IMR-90 (cell line): ENCODE results near the gene CAT. TPM values are rescaled to one million over a fixed set of nuclear protein-coding genes. Genes with fewer than 3 reads are reported as not detected.

Experiments
- ATAC-seq: fragments of 200-7000 bp; cut with Tn5 transposase; 2 replicates; pipeline ENCODE4 v1.9.1; 2020; ENCODE audit warnings: low read depth, mild to moderate bottlenecking, moderate library complexity
- BruUV-seq: library from RNA; stranded (reverse); fragments of 400-500 nt; replicated peaks from 2 replicates; lab custom pipeline; 2021; lab: Mats Ljungman, UMichigan
- CTCF ChIA-PET: fragments of 300-600 bp; formaldehyde crosslinking; extraction: SDS; loops from one replicate; lab custom pipeline; 2021; ENCODE audit warnings: antibody characterized with exemption; lab: Yijun Ruan, JAX
- POLR2A ChIA-PET: fragments of 300-600 bp; sonication (Branson Sonifier 250); formaldehyde crosslinking; loops from one replicate; lab custom pipeline; 2022; ENCODE audit warnings: antibody characterized with exemption; ENCODE audit not compliant: unreplicated experiment; lab: Charles Lee
- DNase-seq: peaks from one replicate; pipeline ENCODE4 v3.0.0; 2013
- H2AFZ ChIP-seq: replicated peaks from 2 replicates; pipeline ENCODE3; 2013; ENCODE audit warnings: low read length, mild to moderate bottlenecking; ENCODE audit not compliant: poor library complexity
- H2AK5ac ChIP-seq: 2 replicates; pipeline ENCODE4 v1.6.1; 2013; ENCODE audit warnings: low read depth, low read length, inconsistent platforms
- H2AK9ac ChIP-seq: replicated peaks from 2 replicates; pipeline ENCODE3; 2013; ENCODE audit warnings: mild to moderate bottlenecking, low read depth, low read length, moderate library complexity; ENCODE audit not compliant: poor library complexity
- H2BK120ac ChIP-seq: 2 replicates; pipeline ENCODE4 v1.6.1; 2013; ENCODE audit warnings: low read depth, low read length, inconsistent platforms
- H2BK15ac ChIP-seq: 3 replicates; pipeline ENCODE4 v1.6.1; 2013; ENCODE audit warnings: low read depth, low read length, inconsistent platforms
- H2BK20ac ChIP-seq: 2 replicates; pipeline ENCODE4 v1.6.1; 2013; ENCODE audit warnings: low read depth, mild to moderate bottlenecking, inconsistent platforms, low read length, moderate library complexity
- H2BK5ac ChIP-seq: 2 replicates; pipeline ENCODE4 v1.6.1; 2013; ENCODE audit warnings: mild to moderate bottlenecking, low read depth, low read length, inconsistent platforms; ENCODE audit not compliant: poor library complexity, severe bottlenecking
- H3K14ac ChIP-seq: replicated peaks from 2 replicates; pipeline ENCODE4 v1.6.1; 2013; ENCODE audit warnings: low read depth, low read length, inconsistent platforms
- H3K18ac ChIP-seq: 2 replicates; pipeline ENCODE4 v1.6.1; 2013; ENCODE audit warnings: low read depth, low read length, control low read depth
- H3K23ac ChIP-seq: 2 replicates; pipeline ENCODE4 v1.6.1; 2013; ENCODE audit warnings: low read depth, low read length, inconsistent platforms
- H3K27ac ChIP-seq: 2 replicates; pipeline ENCODE4 v1.5.1; 2013; ENCODE audit warnings: mild to moderate bottlenecking, control low read depth, low read length; ENCODE audit not compliant: insufficient read depth
- H3K27me3 ChIP-seq: 2 replicates; pipeline ENCODE4 v1.6.1; 2013; ENCODE audit warnings: low read length; ENCODE audit not compliant: control insufficient read depth, insufficient read depth
- H3K36me3 ChIP-seq: 2 replicates; pipeline ENCODE4 v1.6.1; 2013; ENCODE audit warnings: low read length, mixed read lengths; ENCODE audit not compliant: control insufficient read depth, insufficient read depth
- H3K4ac ChIP-seq: 2 replicates; pipeline ENCODE4 v1.6.1; 2013; ENCODE audit warnings: low read depth, low read length, inconsistent platforms
- H3K4me1 ChIP-seq: 2 replicates; pipeline ENCODE4 v1.6.1; 2013; ENCODE audit warnings: low read length, mixed read lengths; ENCODE audit not compliant: control insufficient read depth, insufficient read depth
- H3K4me2 ChIP-seq: 2 replicates; pipeline ENCODE4 v1.6.1; 2013; ENCODE audit warnings: low read depth, mild to moderate bottlenecking, control low read depth, low read length, moderate library complexity
- H3K4me3 ChIP-seq: 2 replicates; pipeline ENCODE4 v1.5.1; 2013; ENCODE audit warnings: low read depth, mild to moderate bottlenecking, control low read depth, low read length, moderate library complexity; ENCODE audit not compliant: insufficient read depth
- H3K56ac ChIP-seq: 2 replicates; pipeline ENCODE4 v1.6.1; 2013; ENCODE audit warnings: low read length, inconsistent platforms; ENCODE audit not compliant: insufficient read depth; ENCODE audit errors: extremely low read depth
- H3K79me1 ChIP-seq, 2 experiments: 2 replicates each; pipeline ENCODE4 v1.6.1; 2013; ENCODE audit warnings: low read length in 2 of 2, inconsistent platforms in 1 of 2, low read depth in 1 of 2
- H3K9ac ChIP-seq: 2 replicates; pipeline ENCODE4 v1.6.1; 2013; ENCODE audit warnings: low read depth, low read length, control low read depth
- H3K9me1 ChIP-seq: 2 replicates; pipeline ENCODE4 v1.6.1; 2013; ENCODE audit warnings: low read length, inconsistent platforms; ENCODE audit not compliant: insufficient read depth
- H3K9me3 ChIP-seq: 2 replicates; pipeline ENCODE4 v1.6.1; 2013; ENCODE audit warnings: low read length; ENCODE audit not compliant: control insufficient read depth, insufficient read depth
- H4K20me1 ChIP-seq: 2 replicates; pipeline ENCODE4 v1.6.1; 2013; ENCODE audit warnings: low read length, inconsistent platforms; ENCODE audit not compliant: insufficient read depth
- H4K5ac ChIP-seq: 2 replicates; pipeline ENCODE4 v1.6.1; 2013; ENCODE audit warnings: mild to moderate bottlenecking, low read depth, low read length, control low read depth
- H4K8ac ChIP-seq, 2 experiments: 2 replicates each; pipeline ENCODE4 v1.6.1; 2013; ENCODE audit warnings: low read depth in 2 of 2, low read length in 2 of 2, control low read depth in 1 of 2, inconsistent platforms in 1 of 2
- H4K91ac ChIP-seq: 2 replicates; pipeline ENCODE4 v1.6.1; 2013; ENCODE audit warnings: low read depth, low read length, inconsistent platforms; ENCODE audit not compliant: insufficient read depth
- CEBPB ChIP-seq: IDR thresholded peaks from 2 replicates; pipeline ENCODE4 v1.6.1; 2012; ENCODE audit warnings: low read depth, low read length, improper control_type of control experiment
- FOS ChIP-seq: fragments of 150-350 bp; IDR thresholded peaks from 2 replicates; pipeline ENCODE4 v1.6.1; 2016; ENCODE audit warnings: low read depth, low read length
- MXI1 ChIP-seq: IDR thresholded peaks from 2 replicates; pipeline ENCODE4 v1.6.1; 2012; ENCODE audit warnings: low read depth, mild to moderate bottlenecking, low read length, moderate library complexity, borderline replicate concordance
- POLR2A ChIP-seq: IDR thresholded peaks from 2 replicates; pipeline ENCODE4 v1.6.1; 2012; ENCODE audit warnings: mild to moderate bottlenecking, low read depth, low read length
- WGBS, 2 experiments: methylation state at CpG; one replicate each; pipeline versions ENCODE4 v1.1.5 to v1.1.7; 2013; ENCODE audit warnings: missing lambda C conversion rate in 2 of 2; ENCODE audit not compliant: insufficient read length in 1 of 2; ENCODE audit errors: extremely low coverage in 2 of 2; 5-methylcytosine and 5-hydroxymethylcytosine counted together
- dilution Hi-C: fragments of 300-500 bp; cut with HindIII; formaldehyde crosslinking; loops from one replicate; pipeline ENCODE4 v1.14.3; 2018; ENCODE audit warnings: low sequenced_read_pairs; ENCODE audit not compliant: unreplicated experiment
- in situ Hi-C: fragments of 300-500 bp; cut with MboI; formaldehyde crosslinking; loops from 3 replicates; pipeline ENCODE4 v1.14.3; 2019; ENCODE audit warnings: low sequenced_read_pairs, inconsistent platforms, mixed read lengths
- intact Hi-C: fragments of 100-400 bp; cut with micrococcal nuclease; formaldehyde crosslinking; loops from 2 replicates; pipeline ENCODE4 v1.10.0; 2022
- polyA plus RNA-seq, 3 experiments: library from polyadenylated mRNA; depleted of rRNA; stranded (reverse); fragments of >200 nt; gene quantifications; 2 replicates each; pipeline ENCODE4 v1.2.3, GENCODE V29; 2012; ENCODE audit warnings: low replicate concordance in 1 of 3
- total RNA-seq: library from RNA; depleted of rRNA; stranded (reverse); fragments of >200 nt; gene quantifications from 2 replicates; pipeline ENCODE4 v1.2.3, GENCODE V29; 2012
- TF ChIP-seq, protein P1 (sequence below): fragments of 150-350 bp; IDR thresholded peaks from 2 replicates; pipeline ENCODE4 v1.6.1; 2016; ENCODE audit warnings: low read depth, mild to moderate bottlenecking, low read length, moderate library complexity, borderline replicate concordance

The CAT gene
- total and polyA plus RNA-seq, 2 of the 4 experiments (the other 2 are of a cell fraction) = 52.5 to 80.5 TPM

- ATAC-seq (no peak), DNase-seq (no peak)
- Histone ChIP-seq H3K18ac (no peak overlapping the region), H3K4me2 (no peak overlapping the region), H4K5ac (no peak overlapping the region), H3K4ac (no peak overlapping the region), H2AK5ac (no peak overlapping the region), H4K91ac (no peak overlapping the region), H3K4me1 (no peaks in the 10 kb centered on the region), H3K56ac (no peak overlapping the region), H2BK120ac (no peak overlapping the region), H2BK5ac (no peak overlapping the region), H2AFZ (no peak overlapping the region), H3K4me3 (no peak overlapping the region), H2AK9ac (no peak overlapping the region), H4K20me1 (no peaks in the 10 kb centered on the region), H3K9me1 (no peaks in the 10 kb centered on the region), H3K14ac (no peak overlapping the region), H2BK15ac (no peak overlapping the region), H3K27me3 (peaks cover 45% of the 10 kb centered on the region), H4K8ac (no peak overlapping the region), H3K23ac (no peak overlapping the region), H3K9me3 (no peaks in the 10 kb centered on the region), H3K36me3 (no peaks in the 10 kb centered on the region), H2BK20ac (no peak overlapping the region), H3K27ac (no peak overlapping the region), H3K79me1 (no peaks in the 10 kb centered on the region), H3K9ac (no peak overlapping the region)
- TF ChIP-seq CEBPB (no peak), FOS (no peak), POLR2A (no peak), MXI1 (no peak)
- TF ChIP-seq, protein P1, sequence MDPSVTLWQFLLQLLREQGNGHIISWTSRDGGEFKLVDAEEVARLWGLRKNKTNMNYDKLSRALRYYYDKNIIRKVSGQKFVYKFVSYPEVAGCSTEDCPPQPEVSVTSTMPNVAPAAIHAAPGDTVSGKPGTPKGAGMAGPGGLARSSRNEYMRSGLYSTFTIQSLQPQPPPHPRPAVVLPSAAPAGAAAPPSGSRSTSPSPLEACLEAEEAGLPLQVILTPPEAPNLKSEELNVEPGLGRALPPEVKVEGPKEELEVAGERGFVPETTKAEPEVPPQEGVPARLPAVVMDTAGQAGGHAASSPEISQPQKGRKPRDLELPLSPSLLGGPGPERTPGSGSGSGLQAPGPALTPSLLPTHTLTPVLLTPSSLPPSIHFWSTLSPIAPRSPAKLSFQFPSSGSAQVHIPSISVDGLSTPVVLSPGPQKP = no peak
- no TSS peak for BruUV-seq
- dilution Hi-C loops = no loop called here
- in situ Hi-C loops = no loop called here
- POLR2A ChIA-PET = interaction anchor here (0.6 kb wide), 1 partner anchor 447 kb away, joined by 3 read pairs; no protein-coding TSS in a partner anchor
- intact Hi-C loops = no loop called here
- CTCF ChIA-PET = interaction anchor here (0.5 kb wide), 1 partner anchor 22 kb away, joined by 4 read pairs; no protein-coding TSS in a partner anchor
- 68% methylated on average over 7 of the region's 12 CpGs; no CpG with 5 or more reads in 1 of the 2 experiments for WGBS, 2 experiments
Measured at GRCh38 chr11:34488855-34489557, 50.3 kb downstream of the CAT start.
